GM21723 (cell line): ENCODE measurements around the gene CEMP1.
"Not testable (repeated sequence)": the region's sequence is repeated elsewhere in the genome, so short reads cannot be mapped to it uniquely, and the experiment has no call there.

ENCODE experiments used
- ATAC-seq: cut with Tn5 transposase; IDR thresholded peaks from one replicate; pipeline ENCODE4 v1.9.1; 2021; ENCODE audit warnings: mild to moderate bottlenecking, moderate library complexity; ENCODE audit not compliant: unreplicated experiment

Gene CEMP1, protein sequence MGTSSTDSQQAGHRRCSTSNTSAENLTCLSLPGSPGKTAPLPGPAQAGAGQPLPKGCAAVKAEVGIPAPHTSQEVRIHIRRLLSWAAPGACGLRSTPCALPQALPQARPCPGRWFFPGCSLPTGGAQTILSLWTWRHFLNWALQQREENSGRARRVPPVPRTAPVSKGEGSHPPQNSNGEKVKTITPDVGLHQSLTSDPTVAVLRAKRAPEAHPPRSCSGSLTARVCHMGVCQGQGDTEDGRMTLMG

DNA sequence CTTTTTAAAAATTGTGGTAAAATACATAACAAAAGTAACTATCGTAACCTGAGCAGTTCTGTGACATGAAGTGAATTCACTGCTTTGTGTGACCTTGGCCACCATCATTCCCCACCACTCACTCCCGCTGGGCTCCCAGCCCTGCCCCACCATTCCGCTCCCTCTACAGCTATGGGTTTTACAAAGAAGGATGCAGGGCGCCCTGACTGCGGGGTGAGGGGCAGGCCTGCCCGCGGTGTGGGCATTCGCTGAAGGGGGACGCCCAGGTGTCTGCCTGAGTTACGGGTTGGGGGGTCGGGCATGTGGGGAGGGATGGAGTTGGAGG is at the start of gene CEMP1:
Gene CEMP1, minus strand, starts transcription at position 38 of the 325 bp plus-strand sequence. CDS start 335 bp downstream, outside the sequence.
- ATAC-seq: peak; percentile 4

DNA sequence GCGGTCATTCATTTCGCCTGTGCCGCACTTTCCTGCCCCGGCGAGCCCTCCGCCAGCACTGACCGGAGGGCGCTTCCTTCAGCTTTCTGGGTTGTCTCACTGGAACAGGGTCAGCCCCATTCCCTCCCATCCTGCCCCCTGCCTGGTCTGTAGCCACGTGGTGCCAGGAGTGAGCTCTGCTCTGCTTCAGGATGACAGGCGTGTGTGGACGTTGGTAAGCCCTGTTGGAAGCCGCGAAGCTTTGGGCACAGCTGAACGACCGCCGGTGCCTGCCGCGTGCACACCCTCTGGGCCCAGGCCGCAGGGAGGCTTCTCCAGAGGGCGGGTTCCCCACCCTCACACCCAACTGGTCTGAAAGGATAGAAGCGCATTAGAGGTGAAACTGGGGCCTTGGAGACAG is 49.6 kb upstream of the CEMP1 start:
- not testable (repeated sequence) for ATAC-seq

DNA sequence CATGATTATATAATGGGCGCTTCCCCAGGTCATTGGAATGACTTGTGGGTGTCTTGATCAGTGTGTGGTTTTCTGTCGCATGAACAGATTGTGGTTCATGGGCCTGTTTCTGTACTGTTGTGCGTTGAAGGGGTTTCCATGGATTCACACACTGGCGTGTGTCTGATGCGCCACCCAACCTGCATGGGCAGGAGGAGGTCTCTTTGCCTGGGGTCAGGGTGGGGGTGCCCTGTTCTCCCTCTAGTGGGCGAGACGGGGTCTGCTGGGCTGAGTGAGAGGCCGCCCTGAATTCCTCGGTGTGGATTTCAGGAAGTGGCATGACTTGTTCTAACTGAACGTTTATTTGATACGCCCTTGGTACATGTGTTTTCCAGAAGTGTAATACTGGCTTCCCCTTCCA is 48.9 kb upstream of the CEMP1 start:
- ATAC-seq: not testable (repeated sequence)

DNA sequence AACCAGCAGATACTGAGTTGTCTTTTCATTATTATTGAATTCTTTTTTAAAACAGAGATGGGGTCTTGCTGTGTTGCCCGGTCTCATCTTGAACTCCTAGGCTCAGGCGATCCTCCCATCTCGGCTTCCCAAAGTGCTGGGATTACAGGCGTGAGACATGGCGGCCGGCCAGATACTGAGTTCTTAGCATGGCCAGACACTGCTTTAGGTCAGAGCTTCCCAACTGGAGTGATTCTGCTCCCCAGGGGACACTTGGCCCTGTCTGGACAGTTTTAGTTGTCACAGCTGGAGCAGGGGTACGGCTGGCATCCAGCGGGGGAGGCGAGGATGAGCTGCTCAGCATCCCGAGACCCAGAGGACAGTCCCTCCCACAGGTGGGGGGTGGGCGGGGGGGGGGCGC is 47.7 kb upstream of the CEMP1 start:
- not testable (repeated sequence) for ATAC-seq

DNA sequence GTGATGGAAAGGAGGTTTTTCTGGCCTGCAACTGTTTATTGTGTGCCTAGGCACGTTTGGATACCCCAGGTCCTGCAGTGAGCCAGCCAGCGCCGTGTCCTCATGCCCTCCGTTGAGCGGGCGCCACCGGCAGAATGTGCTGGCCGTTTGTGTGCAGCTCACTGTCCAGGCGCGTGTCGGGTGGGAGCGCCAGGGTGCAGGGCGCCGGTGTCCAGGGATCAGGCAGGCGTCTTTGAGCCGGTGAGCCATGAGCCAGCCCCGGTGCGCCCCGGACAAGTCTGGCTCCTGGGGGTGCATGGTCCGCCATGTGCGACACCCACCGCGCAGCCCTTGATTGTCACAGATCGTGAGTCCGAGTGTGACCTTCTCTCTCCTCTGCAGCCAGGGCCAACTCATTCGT is 45.8 kb upstream of the CEMP1 start:
- ATAC-seq: not testable (repeated sequence)

DNA sequence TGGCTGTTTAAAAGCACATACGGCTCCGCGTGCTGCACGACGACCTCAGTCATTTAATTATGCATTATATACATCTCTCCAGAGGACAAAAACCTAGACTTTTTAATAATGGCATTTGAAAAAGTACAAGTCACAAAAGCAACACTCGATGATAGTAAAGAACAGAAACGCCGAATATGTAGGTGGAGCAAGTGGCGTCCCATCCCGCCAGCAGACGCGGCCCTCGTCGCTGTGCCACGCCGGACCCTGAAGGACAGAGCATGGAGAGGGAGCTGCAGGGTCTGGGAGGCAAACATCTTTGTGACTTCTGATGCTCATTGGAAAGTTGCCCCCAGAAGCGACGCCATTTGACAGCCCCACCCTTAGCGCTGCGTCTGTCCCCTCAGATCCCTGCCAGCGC is 44.6 kb upstream of the CEMP1 start:
- not testable (repeated sequence) for ATAC-seq

DNA sequence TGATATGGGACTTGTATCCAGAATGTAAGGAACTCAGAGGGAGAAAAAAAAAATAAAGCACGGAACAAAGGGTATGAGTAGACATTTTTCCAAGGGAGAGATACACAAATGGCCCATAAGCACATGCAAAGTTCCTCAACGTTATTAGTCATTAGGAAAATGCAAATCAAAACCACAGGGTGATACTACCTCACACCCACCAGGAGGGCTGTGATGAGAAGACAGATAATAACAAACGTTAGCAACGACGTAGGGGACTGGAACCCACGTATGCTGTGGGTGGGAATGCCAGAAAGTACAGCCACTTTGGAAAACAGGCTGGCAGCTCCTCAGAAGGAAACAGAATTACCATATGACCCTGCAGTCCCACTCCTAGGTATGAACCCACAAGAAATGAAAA is 41.5 kb upstream of the CEMP1 start:
- ATAC-seq: not testable (repeated sequence)

DNA sequence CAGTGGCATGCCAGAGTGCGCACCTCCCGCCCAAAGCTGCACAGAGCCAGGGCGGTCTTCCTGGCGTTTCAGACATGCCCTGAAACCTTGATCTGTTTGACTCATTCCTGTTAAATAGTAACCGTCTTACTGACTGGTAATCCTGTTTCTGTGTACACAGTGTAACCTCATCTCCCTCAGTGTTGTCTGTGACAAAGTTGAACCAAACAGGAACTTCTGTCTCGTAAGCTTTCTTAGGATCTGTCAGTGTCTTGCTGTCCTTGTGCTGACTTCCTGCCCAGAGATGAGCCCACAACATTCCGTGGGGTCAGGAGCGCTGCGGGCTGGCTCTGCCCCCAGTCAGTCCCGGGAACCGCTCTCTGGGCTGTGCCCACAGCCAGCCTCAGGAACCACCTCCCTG is 37.4 kb upstream of the CEMP1 start:
- ATAC-seq: not testable (repeated sequence)

DNA sequence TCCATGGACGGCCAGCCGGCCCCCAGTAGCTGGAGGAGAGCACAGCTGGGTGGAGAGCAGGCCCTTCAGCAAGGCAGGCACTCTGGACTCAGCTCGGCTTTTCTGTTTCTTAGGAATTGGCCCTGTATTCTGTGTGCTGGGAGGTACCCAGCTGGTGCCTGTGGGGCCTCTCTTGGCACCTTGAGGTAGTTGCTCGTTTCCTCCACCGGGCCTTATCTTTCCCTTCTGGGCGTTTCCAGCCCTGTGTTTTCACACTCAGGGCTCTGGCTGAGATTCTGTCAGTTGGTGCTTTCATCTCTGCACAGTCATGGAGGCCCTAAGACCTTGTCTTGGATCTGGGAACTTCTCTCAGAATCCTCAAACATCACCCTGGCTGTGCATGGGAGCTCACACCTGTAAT is 36.3 kb upstream of the CEMP1 start:
- ATAC-seq: not testable (repeated sequence)

DNA sequence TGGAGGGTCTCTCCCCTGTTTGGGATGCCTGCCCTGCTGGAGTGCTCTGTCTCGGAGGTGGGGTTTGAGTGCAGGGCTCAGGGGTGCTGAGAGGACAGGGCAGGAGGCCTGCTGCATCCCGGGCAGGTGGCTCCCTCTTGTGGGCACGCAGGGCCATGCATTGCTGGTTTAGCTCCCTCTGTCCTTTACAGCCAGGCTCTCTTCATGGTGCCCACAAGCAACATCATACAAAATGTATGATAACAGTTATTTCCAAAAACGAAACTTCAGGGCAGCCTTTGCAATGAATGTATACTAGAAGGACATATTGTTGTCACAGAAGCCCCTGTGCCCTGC is 29.6 kb upstream of the CEMP1 start:
- peak; percentile 40 for ATAC-seq

DNA sequence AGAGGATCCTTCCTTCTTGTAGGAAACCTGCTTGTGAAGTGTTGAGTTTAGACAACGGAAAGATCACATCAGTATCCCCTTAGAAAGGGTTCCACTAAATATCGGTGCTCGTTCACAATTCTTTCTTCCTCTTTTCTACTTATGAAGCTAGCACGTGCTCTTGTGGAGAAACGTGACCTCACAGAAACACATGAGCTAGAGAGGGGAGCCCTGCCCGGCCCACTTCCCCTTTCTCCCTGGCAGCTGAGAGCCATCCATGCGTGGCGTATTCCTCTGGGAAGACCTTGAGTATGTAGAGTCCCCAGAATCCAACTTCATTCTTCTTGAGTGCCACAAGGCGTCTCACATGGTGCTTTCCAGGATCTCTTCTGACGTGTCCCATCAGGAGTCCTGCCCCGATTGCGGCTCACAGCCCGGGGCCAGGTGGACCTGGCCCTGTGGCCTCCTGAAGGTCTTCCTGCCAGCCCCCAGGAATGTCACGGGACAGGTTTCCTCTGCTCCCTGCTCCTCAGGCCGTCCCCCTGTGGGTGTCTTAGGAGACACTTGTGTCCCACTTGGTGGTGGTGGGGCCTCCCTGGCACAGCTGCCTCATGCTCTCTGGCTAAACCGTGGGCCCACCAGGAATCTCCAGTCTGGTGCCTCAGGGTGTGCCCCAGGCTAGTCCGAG is 29.1 kb upstream of the CEMP1 start:
- ATAC-seq: peak; percentile 68

DNA sequence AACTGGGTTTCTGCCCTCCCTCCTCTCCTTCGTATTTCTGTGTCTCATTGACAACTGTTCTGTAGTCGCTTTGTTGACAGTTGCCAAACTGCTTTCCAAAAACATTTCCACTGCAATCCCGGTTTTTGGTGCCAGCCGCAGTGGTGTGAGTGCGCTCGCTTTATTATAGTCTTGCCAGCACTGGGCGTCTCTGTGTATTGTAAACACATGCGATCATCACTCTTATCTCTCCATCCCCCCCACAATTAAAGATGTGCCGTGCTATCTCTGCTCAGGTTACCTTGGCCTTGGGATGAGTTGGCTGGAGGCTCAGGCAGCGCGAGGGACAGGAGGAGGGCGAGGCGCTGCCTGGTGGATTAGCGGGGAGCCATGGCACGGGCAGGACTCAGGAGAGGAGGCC is 25.9 kb upstream of the CEMP1 start:
- not testable (repeated sequence) for ATAC-seq

DNA sequence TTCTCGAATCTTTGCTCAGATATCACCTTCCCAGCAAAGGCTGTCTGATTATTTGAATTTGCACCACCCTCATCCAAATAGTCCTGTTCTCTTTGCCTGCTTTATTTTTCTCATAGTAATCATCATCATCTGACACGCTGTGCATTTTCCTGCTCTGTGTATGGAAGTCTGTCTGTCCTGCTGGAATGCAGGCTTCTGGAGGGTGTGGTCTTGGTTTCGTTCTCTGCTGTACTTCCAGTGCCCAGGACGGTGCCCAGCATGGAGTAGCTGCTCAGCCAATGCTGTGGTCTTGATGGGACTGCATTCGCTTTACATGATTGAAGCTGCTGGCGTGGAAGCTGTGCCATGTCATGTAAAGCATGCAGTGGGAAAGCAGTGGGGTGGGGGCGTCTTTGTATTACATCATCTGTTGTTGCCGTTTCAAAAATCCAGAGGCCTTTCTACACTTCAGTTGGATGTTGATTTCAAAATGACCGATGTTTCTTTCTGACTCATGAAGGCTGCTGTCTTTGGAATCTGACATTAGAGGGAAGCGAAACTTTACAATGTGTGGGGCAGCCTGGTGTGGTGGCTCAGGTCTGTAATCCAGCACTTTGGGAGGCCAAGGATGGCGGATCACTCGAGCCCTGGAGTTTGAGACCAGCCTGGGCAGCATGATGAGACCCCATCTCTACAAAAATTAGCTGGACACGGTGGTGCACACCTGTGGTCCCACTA is 23.7 kb upstream of the CEMP1 start:
- ATAC-seq: not testable (repeated sequence)

DNA sequence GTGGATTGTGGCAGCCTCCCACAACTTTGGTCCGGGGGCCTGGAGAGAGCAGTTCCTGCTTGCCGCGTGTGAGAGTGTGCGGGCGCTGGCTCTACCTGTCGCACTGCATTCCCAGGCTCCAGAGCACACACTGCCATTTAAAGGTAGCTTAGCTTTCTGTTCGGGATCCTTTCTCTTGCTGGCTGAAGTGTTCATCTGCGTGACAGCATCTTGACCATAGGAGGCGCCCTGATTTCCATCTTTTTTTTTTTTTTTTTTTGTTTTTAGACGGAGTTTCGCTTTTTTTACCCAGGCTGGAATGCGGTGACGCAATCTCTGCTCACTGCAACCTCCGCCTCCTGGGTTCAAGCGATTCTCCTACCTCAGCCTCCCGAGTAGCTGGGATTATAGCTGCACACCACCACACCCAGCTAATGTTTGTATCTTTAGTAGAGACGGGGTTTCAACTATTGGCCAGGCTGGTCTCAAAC is 20.2 kb upstream of the CEMP1 start:
- not testable (repeated sequence) for ATAC-seq

DNA sequence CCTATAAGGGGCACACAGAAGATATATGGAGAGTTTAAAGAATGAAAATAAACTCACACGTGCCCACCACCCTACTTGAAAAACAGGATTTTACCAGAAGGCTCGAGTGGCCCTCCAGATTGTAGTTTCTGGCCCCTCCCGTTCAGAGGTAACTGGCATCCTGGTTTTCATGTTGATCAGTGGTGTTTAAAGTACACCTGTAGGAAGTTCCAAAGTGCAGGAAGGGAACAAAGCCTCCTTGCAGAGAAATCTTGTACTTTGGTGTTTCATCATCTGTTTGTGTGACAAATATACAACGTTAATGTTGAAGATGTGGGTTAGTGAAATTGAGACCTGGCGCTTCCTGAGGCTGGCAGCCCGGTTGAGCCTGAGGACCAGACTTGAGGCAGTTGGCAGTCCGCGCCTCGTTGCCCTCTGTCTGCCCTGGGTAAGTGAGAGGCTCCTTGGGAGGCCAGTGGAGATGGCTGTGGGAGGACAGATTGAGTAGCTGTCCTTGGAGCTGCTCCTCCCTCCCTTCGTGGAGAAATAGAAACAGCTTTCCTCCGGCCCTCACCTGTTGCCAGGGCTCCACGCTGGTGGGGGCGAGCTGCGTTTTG is 19.2 kb upstream of the CEMP1 start:
- ATAC-seq: not testable (repeated sequence)

DNA sequence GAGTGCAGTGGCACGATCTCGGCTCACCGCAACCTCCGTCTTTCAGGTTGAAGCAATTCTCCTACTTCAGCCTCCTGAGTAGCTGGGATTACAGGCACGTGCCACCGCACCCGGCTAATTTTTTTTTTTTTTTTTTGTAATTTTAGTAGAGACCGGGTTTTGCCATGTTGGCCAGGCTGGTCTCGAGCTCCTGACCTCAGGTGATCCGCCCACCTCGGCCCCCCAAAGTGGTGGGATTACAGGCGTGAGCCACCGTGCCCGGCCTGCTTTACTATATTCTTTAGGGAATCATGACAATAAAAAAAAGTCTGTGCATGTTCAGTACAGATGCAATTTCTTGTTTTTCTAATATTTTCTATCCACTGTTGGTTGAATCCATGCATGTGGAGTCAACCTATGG is 12.6 kb upstream of the CEMP1 start:
- not testable (repeated sequence) for ATAC-seq

DNA sequence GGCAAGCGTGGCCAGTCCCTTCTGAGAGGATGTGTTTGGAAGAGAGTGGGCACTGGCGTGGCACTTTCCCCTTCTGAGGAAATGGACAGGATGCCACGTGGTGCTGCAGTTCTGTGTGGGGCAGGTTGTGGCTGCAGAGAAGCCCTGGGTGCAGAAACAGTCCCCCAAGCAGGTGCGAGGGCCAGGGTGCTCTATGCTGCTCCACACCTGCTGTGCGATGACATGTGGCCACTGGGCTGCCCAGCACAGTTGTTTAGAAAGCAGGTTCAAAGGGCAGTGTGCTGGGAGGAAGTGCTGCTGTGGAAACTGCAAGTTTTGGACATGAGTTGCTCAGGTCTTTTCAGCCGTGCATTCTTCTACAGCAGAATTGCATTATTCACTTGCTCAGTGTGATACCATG is 10.2 kb upstream of the CEMP1 start:
- not testable (repeated sequence) for ATAC-seq

DNA sequence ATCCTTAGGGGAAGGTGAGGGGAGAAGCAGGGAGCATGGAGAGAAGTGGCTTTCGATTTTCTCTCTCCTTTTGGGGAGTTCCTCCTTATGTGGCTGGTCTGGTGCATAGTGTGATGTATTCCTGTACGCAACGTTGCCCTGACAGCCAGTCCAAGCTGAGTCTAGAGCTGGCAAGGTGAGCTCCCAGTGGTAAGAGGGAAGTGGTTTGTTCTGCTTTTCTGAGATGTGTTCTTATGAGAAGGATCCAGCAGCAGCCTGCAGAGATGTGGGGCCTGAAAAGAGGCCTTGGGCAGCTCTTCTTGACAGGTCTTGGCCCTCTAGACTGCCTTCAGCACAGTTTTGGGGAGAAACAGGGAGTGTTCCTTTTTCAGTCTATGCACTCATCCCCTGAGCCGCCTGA is 9.7 kb upstream of the CEMP1 start:
- not testable (repeated sequence) for ATAC-seq

DNA sequence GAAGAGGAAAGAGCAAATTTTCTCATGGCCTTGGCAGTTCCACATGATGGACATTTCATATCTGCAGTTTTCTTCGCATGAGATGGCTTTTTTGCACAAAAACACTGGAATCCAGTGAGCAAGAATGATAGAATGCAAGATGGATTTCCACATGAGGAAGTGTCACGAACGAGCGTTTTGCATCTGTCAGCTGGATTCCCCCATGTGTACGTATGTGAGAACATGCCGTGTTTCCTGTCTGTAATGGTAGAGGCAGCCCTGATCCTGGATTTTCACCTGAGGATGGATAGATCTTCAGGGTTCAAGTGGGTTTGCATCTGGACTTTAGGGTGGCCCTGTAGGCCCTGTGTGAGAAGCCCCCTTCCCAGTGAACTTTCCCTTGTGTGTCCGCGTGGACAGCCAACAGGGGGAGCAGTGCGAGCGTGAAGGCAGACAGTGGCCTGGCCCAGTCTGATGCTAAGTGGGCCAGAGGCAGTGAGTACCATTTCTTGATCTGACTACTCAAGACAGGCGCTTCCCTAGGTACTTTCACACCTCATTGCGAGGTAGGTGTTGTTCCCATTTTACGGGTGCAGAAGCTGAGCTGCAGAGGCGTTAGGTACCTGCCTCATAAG is 8.7 kb upstream of the CEMP1 start:
- not testable (repeated sequence) for ATAC-seq

DNA sequence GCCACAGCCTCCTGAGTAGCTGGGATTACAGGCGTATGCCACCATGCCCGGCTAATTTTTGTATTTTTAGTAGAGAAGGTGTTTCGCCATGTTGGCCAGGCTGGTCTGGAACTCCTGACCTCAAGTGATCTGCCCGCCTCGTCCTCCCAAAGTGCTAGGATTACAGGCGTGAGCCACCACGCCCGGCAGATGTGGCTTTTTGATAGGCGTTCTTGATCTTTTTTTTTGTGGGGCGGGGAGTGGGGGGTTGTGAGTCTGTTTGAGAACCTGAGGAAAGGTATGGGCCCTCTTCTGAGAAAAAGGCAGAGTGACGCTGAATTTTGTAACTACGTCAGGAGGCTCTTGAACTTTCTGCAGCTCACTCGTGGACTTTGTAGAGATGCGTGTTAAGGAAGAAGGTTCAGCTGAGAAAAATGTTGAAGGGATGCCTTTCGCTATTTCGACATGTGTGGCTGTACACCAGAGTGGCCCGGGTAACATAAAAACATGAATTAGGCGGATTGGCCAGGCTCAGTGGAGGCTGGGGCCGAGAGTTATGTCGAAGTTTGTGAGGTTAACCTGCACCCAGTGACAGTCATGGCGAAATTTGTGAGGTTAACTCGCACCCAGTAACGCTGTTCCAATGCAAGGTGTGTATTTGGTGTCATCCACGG is 8.1 kb upstream of the CEMP1 start:
- not testable (repeated sequence) for ATAC-seq
